WTC11 (cell line): ENCODE data around the gene PHACTR2. TPM values are rescaled to one million over a fixed set of nuclear protein-coding genes. Genes with fewer than 3 reads are reported as not detected.
"Not testable (repeated sequence)": the region's sequence is repeated elsewhere in the genome, so short reads cannot be mapped to it uniquely, and the experiment has no call there.

Experiments
- ATAC-seq: fragments of 200-7000 bp; cut with Tn5 transposase; 2 replicates; pipeline ENCODE4 v1.10.0; 2021; ENCODE audit warnings: mild to moderate bottlenecking, moderate library complexity
- CTCF ChIA-PET: fragments of 300-600 bp; sonication (Branson Sonifier 250); formaldehyde crosslinking; loops from one replicate; lab custom pipeline; 2021; ENCODE audit warnings: antibody characterized with exemption; lab: Charles Lee
- POLR2A ChIA-PET: fragments of 350-600 bp; sonication (Branson Sonifier 250); formaldehyde crosslinking; loops from one replicate; lab custom pipeline; 2021; ENCODE audit warnings: antibody characterized with exemption; lab: Charles Lee
- DNase-seq: peaks from one replicate; pipeline ENCODE4 v3.0.0; 2021; ENCODE audit warnings: low spot score
- H3K27ac Mint-ChIP-seq: 2 replicates; pipeline ENCODE4 v1.8.0; 2021; ENCODE audit warnings: mixed read lengths
- H3K27me3 Mint-ChIP-seq: 2 replicates; pipeline ENCODE4 v1.8.0; 2021; ENCODE audit warnings: low read depth, mild to moderate bottlenecking, moderate library complexity, mixed read lengths
- H3K36me3 Mint-ChIP-seq: 2 replicates; pipeline ENCODE4 v1.8.0; 2021; ENCODE audit warnings: mixed read lengths
- H3K4me1 Mint-ChIP-seq: 2 replicates; pipeline ENCODE4 v1.8.0; 2022; ENCODE audit warnings: mixed read lengths
- H3K4me3 Mint-ChIP-seq: 2 replicates; pipeline ENCODE4 v1.8.0; 2021; ENCODE audit warnings: mild to moderate bottlenecking, moderate library complexity, mixed read lengths
- H3K9me3 Mint-ChIP-seq: 2 replicates; pipeline ENCODE4 v1.8.0; 2021; ENCODE audit warnings: mixed read lengths
- CBFB ChIP-seq: sonication (generic); formaldehyde crosslinking; IDR thresholded peaks from 2 replicates; pipeline ENCODE4 v1.8.1; 2022; ENCODE audit warnings: mild to moderate bottlenecking, low read depth, missing genetic modification reagents
- E2F4 ChIP-seq: sonication (generic); formaldehyde crosslinking; IDR thresholded peaks from 2 replicates; pipeline ENCODE4 v1.8.1; 2022; ENCODE audit warnings: low read depth, mild to moderate bottlenecking, moderate library complexity, missing genetic modification reagents, borderline replicate concordance
- ELF4 ChIP-seq: sonication (generic); formaldehyde crosslinking; IDR thresholded peaks from 2 replicates; pipeline ENCODE4 v1.8.1; 2022; ENCODE audit warnings: low read depth, mild to moderate bottlenecking, moderate library complexity, missing genetic modification reagents
- EMX1 ChIP-seq: fragments of 250-450 bp; sonication (Bioruptor Pico); IDR thresholded peaks from 2 replicates; pipeline ENCODE4 v1.8.0; 2021; ENCODE audit warnings: mild to moderate bottlenecking
- GABPB1 ChIP-seq: sonication (generic); formaldehyde crosslinking; IDR thresholded peaks from 2 replicates; pipeline ENCODE4 v1.8.1; 2023; ENCODE audit warnings: mild to moderate bottlenecking, missing genetic modification reagents
- JAZF1 ChIP-seq: fragments of 250-450 bp; sonication (Bioruptor Pico); IDR thresholded peaks from 2 replicates; pipeline ENCODE4 v1.9.0; 2021; ENCODE audit warnings: moderate library complexity, mild to moderate bottlenecking, inconsistent platforms
- NFYB ChIP-seq: sonication (generic); formaldehyde crosslinking; conservative IDR thresholded peaks from 2 replicates; pipeline ENCODE4 v1.8.0; 2022; ENCODE audit warnings: low read depth, missing genetic modification reagents
- NR3C1 ChIP-seq: sonication (generic); formaldehyde crosslinking; conservative IDR thresholded peaks from 2 replicates; pipeline ENCODE4 v1.8.1; 2023; ENCODE audit warnings: low read depth, mild to moderate bottlenecking, missing genetic modification reagents
- OVOL2 ChIP-seq: fragments of 250-450 bp; sonication (Bioruptor Pico); IDR thresholded peaks from 2 replicates; pipeline ENCODE4 v1.9.0; 2021; ENCODE audit warnings: mild to moderate bottlenecking, borderline replicate concordance
- RORB ChIP-seq: fragments of 250-450 bp; sonication (Bioruptor Pico); IDR thresholded peaks from 2 replicates; pipeline ENCODE4 v1.9.0; 2021; ENCODE audit warnings: mild to moderate bottlenecking
- SMAD4 ChIP-seq: sonication (generic); formaldehyde crosslinking; IDR thresholded peaks from 2 replicates; pipeline ENCODE4 v1.8.0; 2022; ENCODE audit warnings: mild to moderate bottlenecking, missing genetic modification reagents
- ZBTB21 ChIP-seq: sonication (generic); formaldehyde crosslinking; IDR thresholded peaks from 2 replicates; pipeline ENCODE4 v1.8.1; 2023; ENCODE audit warnings: mild to moderate bottlenecking, missing genetic modification reagents, borderline replicate concordance
- ZNF121 ChIP-seq: sonication (generic); formaldehyde crosslinking; IDR thresholded peaks from 2 replicates; pipeline ENCODE4 v1.8.0; 2023; ENCODE audit warnings: missing genetic modification reagents
- ZNF263 ChIP-seq: sonication (generic); formaldehyde crosslinking; IDR thresholded peaks from 2 replicates; pipeline ENCODE4 v1.8.1; 2022; ENCODE audit warnings: low read depth, mild to moderate bottlenecking, moderate library complexity, missing genetic modification reagents
- ZNF416 ChIP-seq: fragments of 250-450 bp; sonication (Bioruptor Pico); IDR thresholded peaks from 2 replicates; pipeline ENCODE4 v1.9.0; 2021; ENCODE audit warnings: mild to moderate bottlenecking, inconsistent platforms
- ZNF512 ChIP-seq: sonication (generic); formaldehyde crosslinking; IDR thresholded peaks from 2 replicates; pipeline ENCODE4 v1.8.1; 2022; ENCODE audit warnings: missing genetic modification reagents, borderline replicate concordance
- total RNA-seq: library from RNA; stranded (reverse); gene quantifications from 3 replicates; pipeline ENCODE4 v1.2.3, GENCODE V29; 2021
- TF ChIP-seq, protein P1 (sequence below): fragments of 200-600 bp; IDR thresholded peaks from 2 replicates; pipeline ENCODE4 v1.8.0; 2022; ENCODE audit warnings: antibody characterized with exemption
- TF ChIP-seq, protein P2 (sequence below): sonication (generic); formaldehyde crosslinking; IDR thresholded peaks from 2 replicates; pipeline ENCODE4 v1.8.0; 2023; ENCODE audit warnings: missing genetic modification reagents
- TF ChIP-seq, protein P3 (sequence below): sonication (generic); formaldehyde crosslinking; IDR thresholded peaks from 2 replicates; pipeline ENCODE4 v1.8.1; 2023; ENCODE audit warnings: mild to moderate bottlenecking, missing genetic modification reagents
- TF ChIP-seq, protein P4 (sequence below): sonication (generic); formaldehyde crosslinking; IDR thresholded peaks from 2 replicates; pipeline ENCODE4 v1.8.1; 2022; ENCODE audit warnings: low read depth, missing genetic modification reagents, borderline replicate concordance
- TF ChIP-seq, protein P5 (sequence below): sonication (generic); formaldehyde crosslinking; IDR thresholded peaks from 2 replicates; pipeline ENCODE4 v1.8.1; 2023; ENCODE audit warnings: mild to moderate bottlenecking, moderate library complexity, missing genetic modification reagents
- TF ChIP-seq, protein P6 (sequence below): fragments of 250-450 bp; sonication (Bioruptor Pico); IDR thresholded peaks from 2 replicates; pipeline ENCODE4 v1.8.0; 2021; ENCODE audit warnings: mild to moderate bottlenecking
- TF ChIP-seq, protein P7 (sequence below): sonication (generic); formaldehyde crosslinking; conservative IDR thresholded peaks from 2 replicates; pipeline ENCODE4 v1.8.1; 2022; ENCODE audit warnings: mild to moderate bottlenecking, missing genetic modification reagents

The PHACTR2 gene
- total RNA-seq, 1 experiment from 2014 or later = 90.5 TPM

DNA sequence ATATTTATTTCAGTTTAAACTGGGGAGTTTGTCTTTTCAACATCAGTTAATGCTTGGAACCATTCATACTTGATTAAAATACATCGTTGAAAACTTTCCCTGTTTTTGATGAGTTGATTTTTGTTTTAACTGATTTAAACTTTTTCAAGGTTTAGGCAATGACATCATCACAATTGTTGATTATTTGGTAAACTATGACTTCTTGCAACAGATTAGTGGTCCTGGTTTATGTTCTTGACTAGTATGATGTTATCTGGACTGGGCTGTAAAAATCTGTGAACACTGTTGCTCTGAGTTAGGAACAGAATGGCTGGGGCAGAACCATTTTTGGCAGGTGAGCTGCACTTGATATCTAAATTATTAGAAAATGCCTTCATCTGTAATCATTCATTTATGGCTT is 186.5 kb downstream of the PHACTR2 start, which contains the start of gene ZC2HC1B (continued):
- no peak for TF ChIP-seq ZNF512 (CRISPR knock-in tag)
- TF ChIP-seq ZBTB21 (CRISPR knock-in tag) = no peak
- TF ChIP-seq EMX1 (CRISPR knock-in tag) = no peak
- TF ChIP-seq OVOL2 (CRISPR knock-in tag) = no peak
- TF ChIP-seq, protein P1, sequence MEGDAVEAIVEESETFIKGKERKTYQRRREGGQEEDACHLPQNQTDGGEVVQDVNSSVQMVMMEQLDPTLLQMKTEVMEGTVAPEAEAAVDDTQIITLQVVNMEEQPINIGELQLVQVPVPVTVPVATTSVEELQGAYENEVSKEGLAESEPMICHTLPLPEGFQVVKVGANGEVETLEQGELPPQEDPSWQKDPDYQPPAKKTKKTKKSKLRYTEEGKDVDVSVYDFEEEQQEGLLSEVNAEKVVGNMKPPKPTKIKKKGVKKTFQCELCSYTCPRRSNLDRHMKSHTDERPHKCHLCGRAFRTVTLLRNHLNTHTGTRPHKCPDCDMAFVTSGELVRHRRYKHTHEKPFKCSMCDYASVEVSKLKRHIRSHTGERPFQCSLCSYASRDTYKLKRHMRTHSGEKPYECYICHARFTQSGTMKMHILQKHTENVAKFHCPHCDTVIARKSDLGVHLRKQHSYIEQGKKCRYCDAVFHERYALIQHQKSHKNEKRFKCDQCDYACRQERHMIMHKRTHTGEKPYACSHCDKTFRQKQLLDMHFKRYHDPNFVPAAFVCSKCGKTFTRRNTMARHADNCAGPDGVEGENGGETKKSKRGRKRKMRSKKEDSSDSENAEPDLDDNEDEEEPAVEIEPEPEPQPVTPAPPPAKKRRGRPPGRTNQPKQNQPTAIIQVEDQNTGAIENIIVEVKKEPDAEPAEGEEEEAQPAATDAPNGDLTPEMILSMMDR = no peak
- no peak for TF ChIP-seq ZNF121 (CRISPR knock-in tag)
- TF ChIP-seq, protein P2, sequence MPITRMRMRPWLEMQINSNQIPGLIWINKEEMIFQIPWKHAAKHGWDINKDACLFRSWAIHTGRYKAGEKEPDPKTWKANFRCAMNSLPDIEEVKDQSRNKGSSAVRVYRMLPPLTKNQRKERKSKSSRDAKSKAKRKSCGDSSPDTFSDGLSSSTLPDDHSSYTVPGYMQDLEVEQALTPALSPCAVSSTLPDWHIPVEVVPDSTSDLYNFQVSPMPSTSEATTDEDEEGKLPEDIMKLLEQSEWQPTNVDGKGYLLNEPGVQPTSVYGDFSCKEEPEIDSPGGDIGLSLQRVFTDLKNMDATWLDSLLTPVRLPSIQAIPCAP (CRISPR knock-in tag) = no peak
- TF ChIP-seq, protein P3, sequence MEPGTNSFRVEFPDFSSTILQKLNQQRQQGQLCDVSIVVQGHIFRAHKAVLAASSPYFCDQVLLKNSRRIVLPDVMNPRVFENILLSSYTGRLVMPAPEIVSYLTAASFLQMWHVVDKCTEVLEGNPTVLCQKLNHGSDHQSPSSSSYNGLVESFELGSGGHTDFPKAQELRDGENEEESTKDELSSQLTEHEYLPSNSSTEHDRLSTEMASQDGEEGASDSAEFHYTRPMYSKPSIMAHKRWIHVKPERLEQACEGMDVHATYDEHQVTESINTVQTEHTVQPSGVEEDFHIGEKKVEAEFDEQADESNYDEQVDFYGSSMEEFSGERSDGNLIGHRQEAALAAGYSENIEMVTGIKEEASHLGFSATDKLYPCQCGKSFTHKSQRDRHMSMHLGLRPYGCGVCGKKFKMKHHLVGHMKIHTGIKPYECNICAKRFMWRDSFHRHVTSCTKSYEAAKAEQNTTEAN (CRISPR knock-in tag) = no peak
- TF ChIP-seq ELF4 (CRISPR knock-in tag) = no peak
- no peak for TF ChIP-seq SMAD4 (CRISPR knock-in tag)
- TF ChIP-seq, protein P4, sequence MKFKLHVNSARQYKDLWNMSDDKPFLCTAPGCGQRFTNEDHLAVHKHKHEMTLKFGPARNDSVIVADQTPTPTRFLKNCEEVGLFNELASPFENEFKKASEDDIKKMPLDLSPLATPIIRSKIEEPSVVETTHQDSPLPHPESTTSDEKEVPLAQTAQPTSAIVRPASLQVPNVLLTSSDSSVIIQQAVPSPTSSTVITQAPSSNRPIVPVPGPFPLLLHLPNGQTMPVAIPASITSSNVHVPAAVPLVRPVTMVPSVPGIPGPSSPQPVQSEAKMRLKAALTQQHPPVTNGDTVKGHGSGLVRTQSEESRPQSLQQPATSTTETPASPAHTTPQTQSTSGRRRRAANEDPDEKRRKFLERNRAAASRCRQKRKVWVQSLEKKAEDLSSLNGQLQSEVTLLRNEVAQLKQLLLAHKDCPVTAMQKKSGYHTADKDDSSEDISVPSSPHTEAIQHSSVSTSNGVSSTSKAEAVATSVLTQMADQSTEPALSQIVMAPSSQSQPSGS = no peak
- no peak for TF ChIP-seq GABPB1
- no peak for TF ChIP-seq JAZF1 (CRISPR knock-in tag)

DNA sequence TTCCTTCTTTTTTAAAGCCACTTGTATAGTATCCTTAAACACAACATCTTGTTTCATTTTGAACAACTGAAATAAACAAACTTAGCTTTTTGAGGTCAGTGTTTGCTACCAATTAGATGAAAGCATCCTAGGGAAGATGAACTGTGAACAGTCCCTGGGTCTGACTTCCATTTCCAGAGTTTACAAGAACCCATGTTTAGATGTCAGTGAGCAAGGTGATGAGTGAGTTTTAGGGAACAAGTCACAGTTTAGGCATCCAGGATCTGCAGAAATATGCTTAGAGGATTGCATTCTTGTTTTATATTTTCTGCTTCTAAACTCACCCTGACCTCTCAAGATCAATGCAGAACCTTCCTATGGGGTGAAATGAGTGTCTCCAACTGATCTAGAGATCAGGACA is 189.5 kb downstream of the PHACTR2 start:
- ATAC-seq = no peak
- TF ChIP-seq, protein P5, sequence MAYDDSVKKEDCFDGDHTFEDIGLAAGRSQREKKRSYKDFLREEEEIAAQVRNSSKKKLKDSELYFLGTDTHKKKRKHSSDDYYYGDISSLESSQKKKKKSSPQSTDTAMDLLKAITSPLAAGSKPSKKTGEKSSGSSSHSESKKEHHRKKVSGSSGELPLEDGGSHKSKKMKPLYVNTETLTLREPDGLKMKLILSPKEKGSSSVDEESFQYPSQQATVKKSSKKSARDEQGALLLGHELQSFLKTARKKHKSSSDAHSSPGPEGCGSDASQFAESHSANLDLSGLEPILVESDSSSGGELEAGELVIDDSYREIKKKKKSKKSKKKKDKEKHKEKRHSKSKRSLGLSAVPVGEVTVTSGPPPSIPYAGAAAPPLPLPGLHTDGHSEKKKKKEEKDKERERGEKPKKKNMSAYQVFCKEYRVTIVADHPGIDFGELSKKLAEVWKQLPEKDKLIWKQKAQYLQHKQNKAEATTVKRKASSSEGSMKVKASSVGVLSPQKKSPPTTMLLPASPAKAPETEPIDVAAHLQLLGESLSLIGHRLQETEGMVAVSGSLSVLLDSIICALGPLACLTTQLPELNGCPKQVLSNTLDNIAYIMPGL = no peak
- TF ChIP-seq NFYB (CRISPR knock-in tag) (no peak), ZBTB21 (CRISPR knock-in tag) (no peak), RORB (no peak), ZNF263 (CRISPR knock-in tag) (no peak), ZNF416 (CRISPR knock-in tag) (no peak), CBFB (CRISPR knock-in tag) (no peak), NR3C1 (CRISPR knock-in tag) (no peak), ELF4 (CRISPR knock-in tag) (no peak), E2F4 (CRISPR knock-in tag) (no peak)
- TF ChIP-seq, protein P6, sequence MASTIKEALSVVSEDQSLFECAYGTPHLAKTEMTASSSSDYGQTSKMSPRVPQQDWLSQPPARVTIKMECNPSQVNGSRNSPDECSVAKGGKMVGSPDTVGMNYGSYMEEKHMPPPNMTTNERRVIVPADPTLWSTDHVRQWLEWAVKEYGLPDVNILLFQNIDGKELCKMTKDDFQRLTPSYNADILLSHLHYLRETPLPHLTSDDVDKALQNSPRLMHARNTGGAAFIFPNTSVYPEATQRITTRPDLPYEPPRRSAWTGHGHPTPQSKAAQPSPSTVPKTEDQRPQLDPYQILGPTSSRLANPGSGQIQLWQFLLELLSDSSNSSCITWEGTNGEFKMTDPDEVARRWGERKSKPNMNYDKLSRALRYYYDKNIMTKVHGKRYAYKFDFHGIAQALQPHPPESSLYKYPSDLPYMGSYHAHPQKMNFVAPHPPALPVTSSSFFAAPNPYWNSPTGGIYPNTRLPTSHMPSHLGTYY (CRISPR knock-in tag) = no peak
- TF ChIP-seq, protein P7, sequence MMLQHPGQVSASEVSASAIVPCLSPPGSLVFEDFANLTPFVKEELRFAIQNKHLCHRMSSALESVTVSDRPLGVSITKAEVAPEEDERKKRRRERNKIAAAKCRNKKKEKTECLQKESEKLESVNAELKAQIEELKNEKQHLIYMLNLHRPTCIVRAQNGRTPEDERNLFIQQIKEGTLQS (CRISPR knock-in tag) = no peak
- POLR2A ChIA-PET = no interaction called here

GRCh38 chr6:143868808-143869207 is 191.0 kb downstream of the PHACTR2 start:
- POLR2A ChIA-PET, H3K27me3 Mint-ChIP-seq, H3K27ac Mint-ChIP-seq, CTCF ChIA-PET, H3K4me1 Mint-ChIP-seq, DNase-seq, H3K4me3 Mint-ChIP-seq, ATAC-seq: not testable (repeated sequence)
- H3K9me3 Mint-ChIP-seq = peaks cover 46% of the 10 kb centered on the region
- peaks cover 27% of the 10 kb centered on the region for H3K36me3 Mint-ChIP-seq

More for the DNA sequence above, 189.5 kb downstream of the PHACTR2 start:
- Mint-ChIP-seq H3K4me1 (no peaks in the 10 kb centered on the region), H3K27me3 (no peaks in the 10 kb centered on the region; the same call in 1 of the 2 replicates), H3K36me3 (peaks cover 34% of the 10 kb centered on the region), H3K27ac (no peak overlapping the region), H3K9me3 (peaks cover 35% of the 10 kb centered on the region), H3K4me3 (no peak overlapping the region)
- CTCF ChIA-PET = no interaction called here
- DNase-seq = no peak
